ENCODE results near the gene PTAR1. TPM values are rescaled to one million over a fixed set of nuclear protein-coding genes. Genes with fewer than 3 reads are reported as not detected.

Gene PTAR1
- total RNA-seq, 1 experiment from 2014 or later, result 21.4 TPM

- in situ Hi-C loops (cut with HindIII; ENCODE audit: low pct_unique_long_range_greater_than_20kb, low sequenced_read_pairs), result no loop called here
- no peak for DNase-seq (ENCODE audit: low read depth)
Measured at GRCh38 chr9:69696802-69697201, 63.0 kb downstream of the PTAR1 start.

- in situ Hi-C loops (cut with HindIII; ENCODE audit: low pct_unique_long_range_greater_than_20kb, low sequenced_read_pairs), result no loop called here
- DNase-seq (ENCODE audit: low read depth), result no peak
Measured at GRCh38 chr9:69689991-69690538, 69.7 kb downstream of the PTAR1 start.

GRCh38 chr9:69683927-69684326 lies 75.9 kb downstream of the PTAR1 start:
- in situ Hi-C loops (cut with HindIII; ENCODE audit: low pct_unique_long_range_greater_than_20kb, low sequenced_read_pairs), result no loop called here
- no peak for DNase-seq (ENCODE audit: low read depth)

GRCh38 chr9:69678843-69679538 lies 80.8 kb downstream of the PTAR1 start:
- DNase-seq (ENCODE audit: low read depth), result no peak

GRCh38 chr9:69677931-69678330 lies 81.9 kb downstream of the PTAR1 start:
- in situ Hi-C loops (cut with HindIII; ENCODE audit: low pct_unique_long_range_greater_than_20kb, low sequenced_read_pairs), result no loop called here
- no peak for DNase-seq (ENCODE audit: low read depth)

More at GRCh38 chr9:69678843-69679538, 80.8 kb downstream of the PTAR1 start:
- in situ Hi-C loops (cut with HindIII; ENCODE audit: low pct_unique_long_range_greater_than_20kb, low sequenced_read_pairs), result no loop called here

- DNase-seq (ENCODE audit: low read depth), result no peak
- in situ Hi-C loops (cut with HindIII; ENCODE audit: low pct_unique_long_range_greater_than_20kb, low sequenced_read_pairs), result no loop called here
Measured at GRCh38 chr9:69675563-69675962, 84.2 kb downstream of the PTAR1 start.

GRCh38 chr9:69674716-69675438 lies 84.9 kb downstream of the PTAR1 start:
- in situ Hi-C loops (cut with HindIII; ENCODE audit: low pct_unique_long_range_greater_than_20kb, low sequenced_read_pairs), result no loop called here
- DNase-seq (ENCODE audit: low read depth), result no peak

GRCh38 chr9:69674112-69674685 lies 85.6 kb downstream of the PTAR1 start:
- in situ Hi-C loops (cut with HindIII; ENCODE audit: low pct_unique_long_range_greater_than_20kb, low sequenced_read_pairs), result no loop called here

GRCh38 chr9:69673311-69673640 lies 86.5 kb downstream of the PTAR1 start:
- in situ Hi-C loops (cut with HindIII; ENCODE audit: low pct_unique_long_range_greater_than_20kb, low sequenced_read_pairs), result no loop called here

More at GRCh38 chr9:69674112-69674685, 85.6 kb downstream of the PTAR1 start:
- no peak for DNase-seq (ENCODE audit: low read depth)

GRCh38 chr9:69672596-69673310 lies 87.1 kb downstream of the PTAR1 start:
- in situ Hi-C loops (cut with HindIII; ENCODE audit: low pct_unique_long_range_greater_than_20kb, low sequenced_read_pairs), result no loop called here

More at GRCh38 chr9:69673311-69673640, 86.5 kb downstream of the PTAR1 start:
- no peak for DNase-seq (ENCODE audit: low read depth)

GRCh38 chr9:69671879-69672595 lies 87.8 kb downstream of the PTAR1 start, which contains the start of gene APBA1:
APBA1 (minus strand) TSS chr9:69672371.
- DNase-seq (ENCODE audit: low read depth), result peak; percentile 40

More at GRCh38 chr9:69672596-69673310, 87.1 kb downstream of the PTAR1 start:
- peak; percentile 74 for DNase-seq (ENCODE audit: low read depth)

GRCh38 chr9:69671311-69671878 lies 88.4 kb downstream of the PTAR1 start:
- DNase-seq (ENCODE audit: low read depth), result no peak
- in situ Hi-C loops (cut with HindIII; ENCODE audit: low pct_unique_long_range_greater_than_20kb, low sequenced_read_pairs), result no loop called here

More at GRCh38 chr9:69671879-69672595, 87.8 kb downstream of the PTAR1 start, which contains the start of gene APBA1:
- in situ Hi-C loops (cut with HindIII; ENCODE audit: low pct_unique_long_range_greater_than_20kb, low sequenced_read_pairs), result no loop called here

- in situ Hi-C loops (cut with HindIII; ENCODE audit: low pct_unique_long_range_greater_than_20kb, low sequenced_read_pairs), result no loop called here
- DNase-seq (ENCODE audit: low read depth), result no peak
Measured at GRCh38 chr9:69667306-69667705, 92.5 kb downstream of the PTAR1 start.

GRCh38 chr9:69660304-69660703 lies 99.5 kb downstream of the PTAR1 start:
- in situ Hi-C loops (cut with HindIII; ENCODE audit: low pct_unique_long_range_greater_than_20kb, low sequenced_read_pairs), result no loop called here
- no peak for DNase-seq (ENCODE audit: low read depth)
